Measurements from ENCODE around the gene AKT3.

The AKT3 gene

GRCh38 chr1:243885806-243886205, 35.8 kb upstream of the AKT3 start:
- TF ChIP-seq CEBPB (IDR thresholded peaks at IDR 0.05) (no peak), USF1 (IDR thresholded peaks at IDR 0.05) (no peak), TEAD4 (IDR thresholded peaks at IDR 0.05) (no peak), ZBTB7A (IDR thresholded peaks at IDR 0.05; ENCODE audit: low read depth) (no peak), REST (IDR thresholded peaks at IDR 0.05; ENCODE audit: low read depth) (no peak), EGR1 (IDR thresholded peaks at IDR 0.05) (no peak), RAD21 (IDR thresholded peaks at IDR 0.05; ENCODE audit: low read depth) (no peak), YY1 (IDR thresholded peaks at IDR 0.05; ENCODE audit: low read depth) (no peak), TCF12 (IDR thresholded peaks at IDR 0.05; ENCODE audit: low read depth) (no peak), CREB1 (IDR thresholded peaks at IDR 0.05; ENCODE audit: low read depth) (no peak)

- TF ChIP-seq YY1 (IDR thresholded peaks at IDR 0.05; ENCODE audit: low read depth) (no peak), MAX (IDR thresholded peaks at IDR 0.05) (no peak), FOXM1 (IDR thresholded peaks at IDR 0.05; ENCODE audit: borderline replicate concordance, low read depth) (no peak), NFIC (IDR thresholded peaks at IDR 0.05) (no peak), REST (IDR thresholded peaks at IDR 0.05; ENCODE audit: low read depth) (no peak), EP300 (IDR thresholded peaks at IDR 0.05; ENCODE audit: borderline replicate concordance) (no peak), RAD21 (IDR thresholded peaks at IDR 0.05; ENCODE audit: low read depth) (no peak), CEBPB (IDR thresholded peaks at IDR 0.05) (no peak), USF1 (IDR thresholded peaks at IDR 0.05) (no peak), TEAD4 (IDR thresholded peaks at IDR 0.05) (no peak), CREB1 (IDR thresholded peaks at IDR 0.05; ENCODE audit: low read depth) (no peak), EGR1 (IDR thresholded peaks at IDR 0.05) (no peak), TAF1 (IDR thresholded peaks at IDR 0.05; ENCODE audit: low read depth) (no peak), TCF12 (IDR thresholded peaks at IDR 0.05; ENCODE audit: low read depth) (no peak), ZBTB7A (IDR thresholded peaks at IDR 0.05; ENCODE audit: low read depth) (no peak)
Observed at GRCh38 chr1:243884603-243885002, 34.6 kb upstream of the AKT3 start.

- TF ChIP-seq CEBPB (IDR thresholded peaks at IDR 0.05) = no peak
- TF ChIP-seq EGR1 (IDR thresholded peaks at IDR 0.05) = no peak
- no peak for TF ChIP-seq ZBTB7A (IDR thresholded peaks at IDR 0.05; ENCODE audit: low read depth)
- TF ChIP-seq TAF1 (IDR thresholded peaks at IDR 0.05; ENCODE audit: low read depth) = no peak
- no peak for TF ChIP-seq NFIC (IDR thresholded peaks at IDR 0.05)
- no peak for TF ChIP-seq FOXM1 (IDR thresholded peaks at IDR 0.05; ENCODE audit: borderline replicate concordance, low read depth)
- TF ChIP-seq TEAD4 (IDR thresholded peaks at IDR 0.05) = no peak
- TF ChIP-seq CREB1 (IDR thresholded peaks at IDR 0.05; ENCODE audit: low read depth) = no peak
- TF ChIP-seq REST (IDR thresholded peaks at IDR 0.05; ENCODE audit: low read depth) = no peak
- no peak for TF ChIP-seq MAX (IDR thresholded peaks at IDR 0.05)
- no peak for TF ChIP-seq YY1 (IDR thresholded peaks at IDR 0.05; ENCODE audit: low read depth)
- TF ChIP-seq USF1 (IDR thresholded peaks at IDR 0.05) = no peak
- TF ChIP-seq RAD21 (IDR thresholded peaks at IDR 0.05; ENCODE audit: low read depth) = no peak
- TF ChIP-seq EP300 (IDR thresholded peaks at IDR 0.05; ENCODE audit: borderline replicate concordance) = no peak
- no peak for TF ChIP-seq TCF12 (IDR thresholded peaks at IDR 0.05; ENCODE audit: low read depth)
Observed at GRCh38 chr1:243883551-243883950, 33.5 kb upstream of the AKT3 start.

GRCh38 chr1:243882276-243882675, 32.2 kb upstream of the AKT3 start:
- TF ChIP-seq ZBTB7A (IDR thresholded peaks at IDR 0.05; ENCODE audit: low read depth) (no peak), EP300 (IDR thresholded peaks at IDR 0.05; ENCODE audit: borderline replicate concordance) (no peak), CREB1 (IDR thresholded peaks at IDR 0.05; ENCODE audit: low read depth) (no peak), USF1 (IDR thresholded peaks at IDR 0.05) (no peak), NFIC (IDR thresholded peaks at IDR 0.05) (no peak), TCF12 (IDR thresholded peaks at IDR 0.05; ENCODE audit: low read depth) (no peak), FOXM1 (IDR thresholded peaks at IDR 0.05; ENCODE audit: borderline replicate concordance, low read depth) (no peak), EGR1 (IDR thresholded peaks at IDR 0.05) (no peak), TAF1 (IDR thresholded peaks at IDR 0.05; ENCODE audit: low read depth) (no peak), CEBPB (IDR thresholded peaks at IDR 0.05) (no peak)
